GM12878 (cell line): ENCODE measurements around the gene SEPTIN5. TPM values are rescaled to one million over a fixed set of nuclear protein-coding genes. Genes with fewer than 3 reads are reported as not detected.

Experiments
- ATAC-seq: fragments of 200-7000 bp; cut with Tn5 transposase; 3 replicates; pipeline ENCODE4 v1.9.1; 2020; ENCODE audit warnings: mild to moderate bottlenecking, moderate library complexity
- BruUV-seq: library from RNA; stranded (reverse); fragments of 400-500 nt; replicated peaks from 2 replicates; lab custom pipeline; 2021; lab: Mats Ljungman, UMichigan
- CTCF ChIA-PET: fragments of 300-600 bp; sonication (Branson Sonifier 250); formaldehyde crosslinking; extraction: SDS; loops from one replicate; lab custom pipeline; 2021; ENCODE audit warnings: inconsistent platforms; lab: Yijun Ruan, JAX
- POLR2A ChIA-PET: fragments of 350-600 bp; formaldehyde crosslinking; extraction: SDS; loops from one replicate; lab custom pipeline; 2021; ENCODE audit warnings: inconsistent platforms; lab: Charles Lee
- RAD21 ChIA-PET: fragments of 300-600 bp; sonication (Branson Sonifier 250); formaldehyde crosslinking; loops from one replicate; lab custom pipeline; 2023; ENCODE audit warnings: antibody characterized with exemption; ENCODE audit not compliant: unreplicated experiment; lab: Charles Lee
- SMC1A ChIA-PET: fragments of 300-600 bp; sonication (Branson Sonifier 250); formaldehyde crosslinking; loops from one replicate; lab custom pipeline; 2023; ENCODE audit not compliant: unreplicated experiment, uncharacterized antibody; lab: Charles Lee
- DNase-seq: peaks from one replicate; pipeline ENCODE4 v3.0.0-alpha.2; 2011; ENCODE audit warnings: low read depth, low spot score
- FAIRE-seq: peaks from 3 replicates; lab custom pipeline; 2011; peaks lifted over from hg19 to GRCh38; lab: Jason Lieb, UNC
- H2AFZ ChIP-seq: 2 replicates; pipeline ENCODE4 v1.6.0; 2011; ENCODE audit warnings: low read depth, low read length, control low read depth; ENCODE audit not compliant: control insufficient read depth
- H3K27ac ChIP-seq: 2 replicates; pipeline ENCODE4 v1.5.1; 2011; ENCODE audit warnings: control low read depth; ENCODE audit not compliant: control insufficient read depth, insufficient read depth
- H3K27me3 ChIP-seq, 2 experiments: replicated peaks in 1 of 2; 2 replicates each; pipeline versions ENCODE4 v1.6.0 to v1.6.1; 2011; ENCODE audit warnings: low read length in 1 of 2; ENCODE audit not compliant: control insufficient read depth in 2 of 2, insufficient read depth in 2 of 2
- H3K36me3 ChIP-seq, 2 experiments: 2 replicates each; pipeline ENCODE4 v1.5.1; 2011; ENCODE audit warnings: low read length in 1 of 2; ENCODE audit not compliant: control insufficient read depth in 2 of 2, insufficient read depth in 2 of 2
- H3K4me1 ChIP-seq: 2 replicates; pipeline ENCODE4 v1.6.1; 2011; ENCODE audit warnings: mild to moderate bottlenecking, low read length, moderate library complexity, mixed read lengths; ENCODE audit not compliant: control insufficient read depth, insufficient read depth
- H3K4me2 ChIP-seq: 2 replicates; pipeline ENCODE4 v1.6.0; 2011; ENCODE audit warnings: control low read depth; ENCODE audit not compliant: control insufficient read depth, insufficient read depth
- H3K4me3 ChIP-seq: fragments of 200-600 bp; sonication (generic); 2 replicates; pipeline ENCODE4 v1.5.1; 2016
- H3K79me2 ChIP-seq: 2 replicates; pipeline ENCODE4 v1.6.0; 2011; ENCODE audit warnings: low read length; ENCODE audit not compliant: control insufficient read depth, insufficient read depth
- H3K9ac ChIP-seq: 2 replicates; pipeline ENCODE4 v1.8.0; 2011; ENCODE audit warnings: low read length, control low read depth, mixed read lengths; ENCODE audit not compliant: control insufficient read depth, insufficient read depth
- H3K9me3 ChIP-seq: replicated peaks from 3 replicates; pipeline ENCODE4 v1.5.1; 2011; ENCODE audit warnings: mild to moderate bottlenecking, low read length; ENCODE audit not compliant: control insufficient read depth, insufficient read depth
- H4K20me1 ChIP-seq: 2 replicates; pipeline ENCODE4 v1.6.0; 2011; ENCODE audit not compliant: control insufficient read depth, insufficient read depth
- ATF7 ChIP-seq: fragments of 450-650 bp; IDR thresholded peaks from 2 replicates; pipeline ENCODE4 v1.6.1; 2016; ENCODE audit warnings: low read depth, mild to moderate bottlenecking
- BHLHE40 ChIP-seq, 2 experiments: fragments of 450-650 bp in 1 of 2; IDR thresholded peaks; 2 replicates each; pipeline ENCODE4 v1.6.1; 2011 to 2017; ENCODE audit warnings: low read depth in 2 of 2, borderline replicate concordance in 1 of 2, improper control_type of control experiment in 1 of 2, low read length in 1 of 2, mild to moderate bottlenecking in 1 of 2
- CEBPZ ChIP-seq: fragments of 150-350 bp; IDR thresholded peaks from 2 replicates; pipeline ENCODE4 v1.6.1; 2016; ENCODE audit warnings: low read depth, low read length
- DPF2 ChIP-seq: fragments of 450-650 bp; IDR thresholded peaks from 2 replicates; pipeline ENCODE4 v1.6.1; 2017; ENCODE audit warnings: mild to moderate bottlenecking
- PRDM15 ChIP-seq: fragments of 450-650 bp; formaldehyde crosslinking; IDR thresholded peaks from 2 replicates; pipeline ENCODE4 v1.4.0; 2020; ENCODE audit warnings: mild to moderate bottlenecking, moderate library complexity
- RCOR1 ChIP-seq: conservative IDR thresholded peaks from 2 replicates; pipeline ENCODE4 v1.6.1; 2012; ENCODE audit warnings: low read depth, low read length, improper control_type of control experiment
- SIX5 ChIP-seq: IDR thresholded peaks from 2 replicates; pipeline ENCODE4 v1.6.1; 2011; ENCODE audit warnings: mild to moderate bottlenecking, low read depth, low read length, moderate library complexity; ENCODE audit not compliant: severe bottlenecking
- SMARCA5 ChIP-seq: fragments of 450-650 bp; IDR thresholded peaks from 2 replicates; pipeline ENCODE4 v1.6.1; 2017; ENCODE audit warnings: mild to moderate bottlenecking
- SREBF2 ChIP-seq: IDR thresholded peaks from 2 replicates; pipeline ENCODE4 v1.6.1; 2012; ENCODE audit warnings: mild to moderate bottlenecking, low read length
- ZBED1 ChIP-seq: IDR thresholded peaks from 2 replicates; pipeline ENCODE4 v1.6.1; 2016; ENCODE audit warnings: borderline replicate concordance
- ZNF217 ChIP-seq: fragments of 450-650 bp; IDR thresholded peaks from 2 replicates; pipeline ENCODE4 v1.6.1; 2017; ENCODE audit warnings: antibody characterized with exemption, mild to moderate bottlenecking
- WGBS: methylation state at CpG from one replicate; pipeline ENCODE4 v1.1.6; 2016; ENCODE audit warnings: low lambda C conversion rate; ENCODE audit not compliant: insufficient replicate concordance, insufficient coverage; ENCODE audit errors: missing lambda C conversion rate; 5-methylcytosine and 5-hydroxymethylcytosine counted together
- in situ Hi-C: fragments of 300-500 bp; cut with MboI; formaldehyde crosslinking; loops from 9 replicates; pipeline ENCODE4 v1.14.3; 2018; ENCODE audit warnings: mixed read lengths
- intact Hi-C: fragments of 100-400 bp; cut with micrococcal nuclease; formaldehyde crosslinking; loops from one replicate; pipeline ENCODE4 v1.14.2; 2022; ENCODE audit not compliant: unreplicated experiment
- polyA plus RNA-seq, 11 experiments: library from polyadenylated mRNA; depleted of rRNA in 4 of 11; unstranded in 6 of 11; stranded (reverse) in 5 of 11; fragments of >200 nt; fragmentation: Nextera tagmentation in 4 of 11; fragmentation: Illumina TruSeq in 1 of 11; extraction: Ambion mirVana in 4 of 11; extraction: Trizol in 1 of 11; gene quantifications; 1 replicate in 1 of 11; 2 replicates in 10 of 11; pipeline versions ENCODE4 v1.2.1 to v1.2.3, GENCODE V29; 2011 to 2016; ENCODE audit warnings: inconsistent platforms in 2 of 11, missing spikeins in 2 of 11, low read depth in 1 of 11
- total RNA-seq, 4 experiments: library from RNA; depleted of rRNA in 3 of 4; stranded (reverse); fragments of >200 nt in 3 of 4; fragmentation: Illumina TruSeq in 1 of 4; extraction: Trizol in 1 of 4; gene quantifications; 2 replicates each; pipeline versions ENCODE4 v1.2.1 to v1.2.3, GENCODE V29; 2013 to 2021
- TF ChIP-seq, protein P1 (sequence below): fragments of 450-650 bp; IDR thresholded peaks from 2 replicates; pipeline ENCODE4 v1.6.1; 2017; ENCODE audit warnings: mild to moderate bottlenecking, moderate library complexity

SEPTIN5 gene
- total and polyA plus RNA-seq, 10 of the 15 experiments (the other 5 are each of a cell fraction or from before 2014, with no cell fraction given), result 0.13 to 1.1 (median 0.34) TPM; not detected in 5

DNA sequence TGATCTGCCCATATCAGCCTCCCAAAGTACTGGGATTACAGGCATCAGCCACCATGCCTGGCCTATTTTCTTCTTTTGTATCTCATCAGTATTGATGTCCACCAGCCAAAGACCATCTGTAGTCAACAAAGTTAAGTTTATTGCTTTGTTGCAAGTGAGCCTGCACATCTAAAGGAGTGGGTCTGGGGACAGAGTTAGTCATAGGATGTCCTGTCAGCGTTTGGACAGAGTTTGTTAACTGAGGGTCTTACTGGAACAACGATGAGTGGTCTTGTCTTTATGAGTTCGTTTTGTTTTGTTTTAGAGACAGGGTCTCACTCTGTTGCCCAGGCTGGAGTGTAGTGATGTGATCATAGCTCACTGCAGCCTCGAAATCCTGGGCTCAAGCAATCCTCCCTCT lies 40.6 kb upstream of the SEPTIN5 start:
- H4K20me1 ChIP-seq, result no peaks in the 10 kb centered on the region
- H3K4me1 ChIP-seq, result no peaks in the 10 kb centered on the region
- no peak for FAIRE-seq
- ChIA-PET SMC1A (interaction anchor here (0.6 kb wide), 1 partner anchor 330 kb away, joined by 3 read pairs; no protein-coding TSS in a partner anchor), RAD21 (no interaction called here), CTCF (no interaction called here), POLR2A (no interaction called here)
- no peaks in the 10 kb centered on the region for H3K79me2 ChIP-seq
- no peaks in the 10 kb centered on the region for H3K27me3 ChIP-seq
- no peaks in the 10 kb centered on the region for H3K36me3 ChIP-seq
- no TSS peak for BruUV-seq
- no peak overlapping the region for H3K4me2 ChIP-seq
- H3K9me3 ChIP-seq, result no peaks in the 10 kb centered on the region
- no peak for ATAC-seq
- H3K4me3 ChIP-seq, result no peak overlapping the region
- intact Hi-C loops (no loop called here), in situ Hi-C loops (no loop called here)
- no peak overlapping the region for H2AFZ ChIP-seq
- no peak overlapping the region for H3K9ac ChIP-seq
- 19% methylated on average over 4 of the region's 4 CpGs for WGBS
- no peak overlapping the region for H3K27ac ChIP-seq
- no peak for DNase-seq
- TF ChIP-seq ZBED1 (no peak), RCOR1 (no peak), PRDM15 (CRISPR knock-in tag) (no peak), SREBF2 (no peak), CEBPZ (no peak), DPF2 (no peak), ATF7 (no peak), BHLHE40 (IDR thresholded peaks at IDR 0.05; ENCODE audit: borderline replicate concordance in 1 of 2, low read depth in 2 of 2, low read length in 1 of 2) (no peak), SMARCA5 (no peak), ZNF217 (no peak), SIX5 (no peak)
- TF ChIP-seq, protein P1, sequence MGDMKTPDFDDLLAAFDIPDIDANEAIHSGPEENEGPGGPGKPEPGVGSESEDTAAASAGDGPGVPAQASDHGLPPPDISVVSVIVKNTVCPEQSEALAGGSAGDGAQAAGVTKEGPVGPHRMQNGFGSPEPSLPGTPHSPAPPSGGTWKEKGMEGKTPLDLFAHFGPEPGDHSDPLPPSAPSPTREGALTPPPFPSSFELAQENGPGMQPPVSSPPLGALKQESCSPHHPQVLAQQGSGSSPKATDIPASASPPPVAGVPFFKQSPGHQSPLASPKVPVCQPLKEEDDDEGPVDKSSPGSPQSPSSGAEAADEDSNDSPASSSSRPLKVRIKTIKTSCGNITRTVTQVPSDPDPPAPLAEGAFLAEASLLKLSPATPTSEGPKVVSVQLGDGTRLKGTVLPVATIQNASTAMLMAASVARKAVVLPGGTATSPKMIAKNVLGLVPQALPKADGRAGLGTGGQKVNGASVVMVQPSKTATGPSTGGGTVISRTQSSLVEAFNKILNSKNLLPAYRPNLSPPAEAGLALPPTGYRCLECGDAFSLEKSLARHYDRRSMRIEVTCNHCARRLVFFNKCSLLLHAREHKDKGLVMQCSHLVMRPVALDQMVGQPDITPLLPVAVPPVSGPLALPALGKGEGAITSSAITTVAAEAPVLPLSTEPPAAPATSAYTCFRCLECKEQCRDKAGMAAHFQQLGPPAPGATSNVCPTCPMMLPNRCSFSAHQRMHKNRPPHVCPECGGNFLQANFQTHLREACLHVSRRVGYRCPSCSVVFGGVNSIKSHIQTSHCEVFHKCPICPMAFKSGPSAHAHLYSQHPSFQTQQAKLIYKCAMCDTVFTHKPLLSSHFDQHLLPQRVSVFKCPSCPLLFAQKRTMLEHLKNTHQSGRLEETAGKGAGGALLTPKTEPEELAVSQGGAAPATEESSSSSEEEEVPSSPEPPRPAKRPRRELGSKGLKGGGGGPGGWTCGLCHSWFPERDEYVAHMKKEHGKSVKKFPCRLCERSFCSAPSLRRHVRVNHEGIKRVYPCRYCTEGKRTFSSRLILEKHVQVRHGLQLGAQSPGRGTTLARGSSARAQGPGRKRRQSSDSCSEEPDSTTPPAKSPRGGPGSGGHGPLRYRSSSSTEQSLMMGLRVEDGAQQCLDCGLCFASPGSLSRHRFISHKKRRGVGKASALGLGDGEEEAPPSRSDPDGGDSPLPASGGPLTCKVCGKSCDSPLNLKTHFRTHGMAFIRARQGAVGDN, result no peak
